WERI-Rb-1 (cell line): Measurements from ENCODE around the gene CERCAM.

Experiments
- DNase-seq: peaks from one replicate; pipeline ENCODE4 v3.0.0-alpha.2; 2020
- H3K27ac ChIP-seq: fragments of 250-450 bp; sonication (Bioruptor Pico); 2 replicates; pipeline ENCODE4 v1.5.1; 2020; ENCODE audit warnings: mild to moderate bottlenecking, moderate library complexity
- H3K27me3 ChIP-seq: fragments of 250-450 bp; sonication (Bioruptor Pico); 2 replicates; pipeline ENCODE4 v1.5.1; 2021; ENCODE audit warnings: mild to moderate bottlenecking, low read depth, moderate library complexity; ENCODE audit not compliant: insufficient read depth, severe bottlenecking
- H3K36me3 ChIP-seq: fragments of 250-450 bp; sonication (Bioruptor Pico); 2 replicates; pipeline ENCODE4 v1.5.1; 2020; ENCODE audit warnings: mild to moderate bottlenecking, moderate library complexity
- H3K4me3 ChIP-seq: 2 replicates; pipeline ENCODE4 v1.5.1; 2011; ENCODE audit warnings: low read depth, mild to moderate bottlenecking, control low read depth, low read length
- H3K9me3 ChIP-seq: fragments of 250-450 bp; sonication (Bioruptor Pico); 2 replicates; pipeline ENCODE4 v1.5.1; 2021; ENCODE audit warnings: mild to moderate bottlenecking, moderate library complexity; ENCODE audit not compliant: severe bottlenecking
- CTCF ChIP-seq: IDR thresholded peaks from 2 replicates; pipeline ENCODE4 v1.5.1; 2011; ENCODE audit warnings: low read depth, mild to moderate bottlenecking, control low read depth, inconsistent platforms, low read length

Gene CERCAM

GRCh38 chr9:128481561-128481960 is 60.9 kb downstream of the CERCAM start:
- H3K9me3 ChIP-seq = no peaks in the 10 kb centered on the region
- H3K36me3 ChIP-seq = peaks cover 75% of the 10 kb centered on the region

GRCh38 chr9:128482186-128482585 is 61.5 kb downstream of the CERCAM start:
- no peaks in the 10 kb centered on the region for H3K9me3 ChIP-seq
- TF ChIP-seq CTCF = no peak

More at GRCh38 chr9:128481561-128481960, 60.9 kb downstream of the CERCAM start:
- H3K27me3 ChIP-seq = no peaks in the 10 kb centered on the region
- no peak for TF ChIP-seq CTCF
- DNase-seq = no peak
- H3K4me3 ChIP-seq = no peak overlapping the region
- H3K27ac ChIP-seq = no peak overlapping the region

GRCh38 chr9:128484686-128485413 is 64.2 kb downstream of the CERCAM start:
- TF ChIP-seq CTCF = no peak
- no peak overlapping the region for H3K4me3 ChIP-seq
- no peak for DNase-seq
- H3K27me3 ChIP-seq = no peaks in the 10 kb centered on the region
- H3K27ac ChIP-seq = no peak overlapping the region
- no peaks in the 10 kb centered on the region for H3K9me3 ChIP-seq
- H3K36me3 ChIP-seq = peaks cover 87% of the 10 kb centered on the region

More at GRCh38 chr9:128482186-128482585, 61.5 kb downstream of the CERCAM start:
- no peak overlapping the region for H3K4me3 ChIP-seq
- no peak overlapping the region for H3K27ac ChIP-seq
- no peak for DNase-seq
- no peaks in the 10 kb centered on the region for H3K27me3 ChIP-seq
- H3K36me3 ChIP-seq = peaks cover 79% of the 10 kb centered on the region

GRCh38 chr9:128485414-128485855 is 64.8 kb downstream of the CERCAM start:
- no peak for DNase-seq
- peaks cover 87% of the 10 kb centered on the region for H3K36me3 ChIP-seq
- H3K27ac ChIP-seq = no peak overlapping the region
- no peaks in the 10 kb centered on the region for H3K9me3 ChIP-seq
- H3K4me3 ChIP-seq = no peak overlapping the region
- no peak for TF ChIP-seq CTCF
- H3K27me3 ChIP-seq = no peaks in the 10 kb centered on the region

- Histone ChIP-seq H3K27me3 (no peaks in the 10 kb centered on the region), H3K27ac (no peak overlapping the region), H3K4me3 (no peak overlapping the region), H3K9me3 (no peaks in the 10 kb centered on the region), H3K36me3 (peaks cover 95% of the 10 kb centered on the region)
- TF ChIP-seq CTCF = no peak
- DNase-seq = no peak
Measured at GRCh38 chr9:128486201-128486600, 65.5 kb downstream of the CERCAM start.
